IMR-90 (cell line): ENCODE data around the gene SLC4A11. TPM values are rescaled to one million over a fixed set of nuclear protein-coding genes. Genes with fewer than 3 reads are reported as not detected.

Source experiments
- ATAC-seq: fragments of 200-7000 bp; cut with Tn5 transposase; 2 replicates; pipeline ENCODE4 v1.9.1; 2020; ENCODE audit warnings: low read depth, mild to moderate bottlenecking, moderate library complexity
- BruUV-seq: library from RNA; stranded (reverse); fragments of 400-500 nt; replicated peaks from 2 replicates; lab custom pipeline; 2021; lab: Mats Ljungman, UMichigan
- CTCF ChIA-PET: fragments of 300-600 bp; formaldehyde crosslinking; extraction: SDS; loops from one replicate; lab custom pipeline; 2021; ENCODE audit warnings: antibody characterized with exemption; lab: Yijun Ruan, JAX
- POLR2A ChIA-PET: fragments of 300-600 bp; sonication (Branson Sonifier 250); formaldehyde crosslinking; loops from one replicate; lab custom pipeline; 2022; ENCODE audit warnings: antibody characterized with exemption; ENCODE audit not compliant: unreplicated experiment; lab: Charles Lee
- DNase-seq: peaks from one replicate; pipeline ENCODE4 v3.0.0; 2013
- H2AFZ ChIP-seq: replicated peaks from 2 replicates; pipeline ENCODE3; 2013; ENCODE audit warnings: low read length, mild to moderate bottlenecking; ENCODE audit not compliant: poor library complexity
- H2AK5ac ChIP-seq: 2 replicates; pipeline ENCODE4 v1.6.1; 2013; ENCODE audit warnings: low read depth, low read length, inconsistent platforms
- H2AK9ac ChIP-seq: replicated peaks from 2 replicates; pipeline ENCODE3; 2013; ENCODE audit warnings: mild to moderate bottlenecking, low read depth, low read length, moderate library complexity; ENCODE audit not compliant: poor library complexity
- H2BK120ac ChIP-seq: 2 replicates; pipeline ENCODE4 v1.6.1; 2013; ENCODE audit warnings: low read depth, low read length, inconsistent platforms
- H2BK15ac ChIP-seq: 3 replicates; pipeline ENCODE4 v1.6.1; 2013; ENCODE audit warnings: low read depth, low read length, inconsistent platforms
- H2BK20ac ChIP-seq: 2 replicates; pipeline ENCODE4 v1.6.1; 2013; ENCODE audit warnings: low read depth, mild to moderate bottlenecking, inconsistent platforms, low read length, moderate library complexity
- H2BK5ac ChIP-seq: 2 replicates; pipeline ENCODE4 v1.6.1; 2013; ENCODE audit warnings: mild to moderate bottlenecking, low read depth, low read length, inconsistent platforms; ENCODE audit not compliant: poor library complexity, severe bottlenecking
- H3K14ac ChIP-seq: replicated peaks from 2 replicates; pipeline ENCODE4 v1.6.1; 2013; ENCODE audit warnings: low read depth, low read length, inconsistent platforms
- H3K18ac ChIP-seq: 2 replicates; pipeline ENCODE4 v1.6.1; 2013; ENCODE audit warnings: low read depth, low read length, control low read depth
- H3K23ac ChIP-seq: 2 replicates; pipeline ENCODE4 v1.6.1; 2013; ENCODE audit warnings: low read depth, low read length, inconsistent platforms
- H3K27ac ChIP-seq: 2 replicates; pipeline ENCODE4 v1.5.1; 2013; ENCODE audit warnings: mild to moderate bottlenecking, control low read depth, low read length; ENCODE audit not compliant: insufficient read depth
- H3K27me3 ChIP-seq: 2 replicates; pipeline ENCODE4 v1.6.1; 2013; ENCODE audit warnings: low read length; ENCODE audit not compliant: control insufficient read depth, insufficient read depth
- H3K36me3 ChIP-seq: 2 replicates; pipeline ENCODE4 v1.6.1; 2013; ENCODE audit warnings: low read length, mixed read lengths; ENCODE audit not compliant: control insufficient read depth, insufficient read depth
- H3K4ac ChIP-seq: 2 replicates; pipeline ENCODE4 v1.6.1; 2013; ENCODE audit warnings: low read depth, low read length, inconsistent platforms
- H3K4me1 ChIP-seq: 2 replicates; pipeline ENCODE4 v1.6.1; 2013; ENCODE audit warnings: low read length, mixed read lengths; ENCODE audit not compliant: control insufficient read depth, insufficient read depth
- H3K4me2 ChIP-seq: 2 replicates; pipeline ENCODE4 v1.6.1; 2013; ENCODE audit warnings: low read depth, mild to moderate bottlenecking, control low read depth, low read length, moderate library complexity
- H3K4me3 ChIP-seq: 2 replicates; pipeline ENCODE4 v1.5.1; 2013; ENCODE audit warnings: low read depth, mild to moderate bottlenecking, control low read depth, low read length, moderate library complexity; ENCODE audit not compliant: insufficient read depth
- H3K56ac ChIP-seq: 2 replicates; pipeline ENCODE4 v1.6.1; 2013; ENCODE audit warnings: low read length, inconsistent platforms; ENCODE audit not compliant: insufficient read depth; ENCODE audit errors: extremely low read depth
- H3K79me1 ChIP-seq, 2 experiments: 2 replicates each; pipeline ENCODE4 v1.6.1; 2013; ENCODE audit warnings: low read length in 2 of 2, inconsistent platforms in 1 of 2, low read depth in 1 of 2
- H3K9ac ChIP-seq: 2 replicates; pipeline ENCODE4 v1.6.1; 2013; ENCODE audit warnings: low read depth, low read length, control low read depth
- H3K9me1 ChIP-seq: 2 replicates; pipeline ENCODE4 v1.6.1; 2013; ENCODE audit warnings: low read length, inconsistent platforms; ENCODE audit not compliant: insufficient read depth
- H3K9me3 ChIP-seq: 2 replicates; pipeline ENCODE4 v1.6.1; 2013; ENCODE audit warnings: low read length; ENCODE audit not compliant: control insufficient read depth, insufficient read depth
- H4K20me1 ChIP-seq: 2 replicates; pipeline ENCODE4 v1.6.1; 2013; ENCODE audit warnings: low read length, inconsistent platforms; ENCODE audit not compliant: insufficient read depth
- H4K5ac ChIP-seq: 2 replicates; pipeline ENCODE4 v1.6.1; 2013; ENCODE audit warnings: mild to moderate bottlenecking, low read depth, low read length, control low read depth
- H4K8ac ChIP-seq, 2 experiments: 2 replicates each; pipeline ENCODE4 v1.6.1; 2013; ENCODE audit warnings: low read depth in 2 of 2, low read length in 2 of 2, control low read depth in 1 of 2, inconsistent platforms in 1 of 2
- H4K91ac ChIP-seq: 2 replicates; pipeline ENCODE4 v1.6.1; 2013; ENCODE audit warnings: low read depth, low read length, inconsistent platforms; ENCODE audit not compliant: insufficient read depth
- CHD1 ChIP-seq: IDR thresholded peaks from 2 replicates; pipeline ENCODE4 v1.6.1; 2012; ENCODE audit warnings: low read depth, low read length, improper control_type of control experiment
- FOS ChIP-seq: fragments of 150-350 bp; IDR thresholded peaks from 2 replicates; pipeline ENCODE4 v1.6.1; 2016; ENCODE audit warnings: low read depth, low read length
- MAFK ChIP-seq: IDR thresholded peaks from 2 replicates; pipeline ENCODE4 v1.6.1; 2012; ENCODE audit warnings: low read depth, low read length, improper control_type of control experiment
- MAZ ChIP-seq: IDR thresholded peaks from 2 replicates; pipeline ENCODE4 v1.6.1; 2012; ENCODE audit warnings: low read depth, mild to moderate bottlenecking, low read length, improper control_type of control experiment, moderate library complexity, borderline replicate concordance
- MXI1 ChIP-seq: IDR thresholded peaks from 2 replicates; pipeline ENCODE4 v1.6.1; 2012; ENCODE audit warnings: low read depth, mild to moderate bottlenecking, low read length, moderate library complexity, borderline replicate concordance
- NFE2L2 ChIP-seq: fragments of 150-350 bp; IDR thresholded peaks from 2 replicates; pipeline ENCODE4 v1.6.1; 2016; ENCODE audit warnings: low read depth, mild to moderate bottlenecking, low read length
- POLR2A ChIP-seq: IDR thresholded peaks from 2 replicates; pipeline ENCODE4 v1.6.1; 2012; ENCODE audit warnings: mild to moderate bottlenecking, low read depth, low read length
- RCOR1 ChIP-seq: IDR thresholded peaks from 2 replicates; pipeline ENCODE4 v1.6.1; 2012; ENCODE audit warnings: mild to moderate bottlenecking, low read length, improper control_type of control experiment; ENCODE audit not compliant: insufficient replicate concordance
- RFX5 ChIP-seq: IDR thresholded peaks from 2 replicates; pipeline ENCODE4 v1.8.0; 2012; ENCODE audit warnings: low read depth, mild to moderate bottlenecking, low read length, moderate library complexity
- WGBS, 2 experiments: methylation state at CpG; one replicate each; pipeline versions ENCODE4 v1.1.5 to v1.1.7; 2013; ENCODE audit warnings: missing lambda C conversion rate in 2 of 2; ENCODE audit not compliant: insufficient read length in 1 of 2; ENCODE audit errors: extremely low coverage in 2 of 2; 5-methylcytosine and 5-hydroxymethylcytosine counted together
- dilution Hi-C: fragments of 300-500 bp; cut with HindIII; formaldehyde crosslinking; loops from one replicate; pipeline ENCODE4 v1.14.3; 2018; ENCODE audit warnings: low sequenced_read_pairs; ENCODE audit not compliant: unreplicated experiment
- in situ Hi-C: fragments of 300-500 bp; cut with MboI; formaldehyde crosslinking; loops from 3 replicates; pipeline ENCODE4 v1.14.3; 2019; ENCODE audit warnings: low sequenced_read_pairs, inconsistent platforms, mixed read lengths
- intact Hi-C: fragments of 100-400 bp; cut with micrococcal nuclease; formaldehyde crosslinking; loops from 2 replicates; pipeline ENCODE4 v1.10.0; 2022
- polyA plus RNA-seq, 3 experiments: library from polyadenylated mRNA; depleted of rRNA; stranded (reverse); fragments of >200 nt; gene quantifications; 2 replicates each; pipeline ENCODE4 v1.2.3, GENCODE V29; 2012; ENCODE audit warnings: low replicate concordance in 1 of 3
- total RNA-seq: library from RNA; depleted of rRNA; stranded (reverse); fragments of >200 nt; gene quantifications from 2 replicates; pipeline ENCODE4 v1.2.3, GENCODE V29; 2012
- TF ChIP-seq, protein P1 (sequence below): conservative IDR thresholded peaks from 2 replicates; pipeline ENCODE4 v1.5.1; 2012; ENCODE audit warnings: mild to moderate bottlenecking, low read depth, low read length, improper control_type of control experiment
- TF ChIP-seq, protein P2 (sequence below): fragments of 150-350 bp; IDR thresholded peaks from 2 replicates; pipeline ENCODE4 v1.6.1; 2016; ENCODE audit warnings: low read depth, mild to moderate bottlenecking, low read length, moderate library complexity, borderline replicate concordance

Gene SLC4A11
- total and polyA plus RNA-seq, 2 of the 4 experiments (the other 2 are of a cell fraction): 0.36 to 0.79 TPM

GRCh38 chr20:3180319-3180718 lies 58.7 kb downstream of the SLC4A11 start:
- ChIA-PET CTCF (no interaction called here), POLR2A (no interaction called here)
- no TSS peak for BruUV-seq
- H3K56ac ChIP-seq: no peak overlapping the region
- dilution Hi-C loops (no loop called here), intact Hi-C loops (no loop called here), in situ Hi-C loops (no loop called here)
- no peak overlapping the region for H3K14ac ChIP-seq
- no peak overlapping the region for H2AFZ ChIP-seq
- H3K36me3 ChIP-seq: no peaks in the 10 kb centered on the region
- H3K4me3 ChIP-seq: no peak overlapping the region
- ATAC-seq: no peak
- H2BK20ac ChIP-seq: no peak overlapping the region
- H3K27me3 ChIP-seq: no peaks in the 10 kb centered on the region
- no peak for DNase-seq
- H3K18ac ChIP-seq: no peak overlapping the region
- no peaks in the 10 kb centered on the region for H4K20me1 ChIP-seq
- no peak overlapping the region for H4K91ac ChIP-seq
- no peak overlapping the region for H3K23ac ChIP-seq
- WGBS, 2 experiments: 72% methylated on average over 2 of the region's 4 CpGs; no CpG with 5 or more reads in 1 of the 2 experiments
- no peak overlapping the region for H3K9ac ChIP-seq
- no peak overlapping the region for H2AK5ac ChIP-seq
- no peak overlapping the region for H2AK9ac ChIP-seq
- no peak overlapping the region for H3K4me2 ChIP-seq
- no peaks in the 10 kb centered on the region for H3K9me1 ChIP-seq
- H2BK15ac ChIP-seq: no peak overlapping the region
- no peak overlapping the region for H2BK5ac ChIP-seq
- H2BK120ac ChIP-seq: no peak overlapping the region
- no peaks in the 10 kb centered on the region; a peak in 1 of 4 replicates for H3K79me1 ChIP-seq
- no peak overlapping the region for H4K8ac ChIP-seq
- H3K4me1 ChIP-seq: 0 out of 2 replicates have a peak, but pooled peaks cover 2% of the 10 kb centered on the region
- no peak overlapping the region for H4K5ac ChIP-seq
- H3K9me3 ChIP-seq: no peaks in the 10 kb centered on the region
- no peak overlapping the region for H3K4ac ChIP-seq
- TF ChIP-seq MAFK (no peak), RCOR1 (no peak), MXI1 (no peak), NFE2L2 (no peak), POLR2A (no peak), CHD1 (no peak), RFX5 (no peak), FOS (no peak), MAZ (no peak)
- TF ChIP-seq, protein P1, sequence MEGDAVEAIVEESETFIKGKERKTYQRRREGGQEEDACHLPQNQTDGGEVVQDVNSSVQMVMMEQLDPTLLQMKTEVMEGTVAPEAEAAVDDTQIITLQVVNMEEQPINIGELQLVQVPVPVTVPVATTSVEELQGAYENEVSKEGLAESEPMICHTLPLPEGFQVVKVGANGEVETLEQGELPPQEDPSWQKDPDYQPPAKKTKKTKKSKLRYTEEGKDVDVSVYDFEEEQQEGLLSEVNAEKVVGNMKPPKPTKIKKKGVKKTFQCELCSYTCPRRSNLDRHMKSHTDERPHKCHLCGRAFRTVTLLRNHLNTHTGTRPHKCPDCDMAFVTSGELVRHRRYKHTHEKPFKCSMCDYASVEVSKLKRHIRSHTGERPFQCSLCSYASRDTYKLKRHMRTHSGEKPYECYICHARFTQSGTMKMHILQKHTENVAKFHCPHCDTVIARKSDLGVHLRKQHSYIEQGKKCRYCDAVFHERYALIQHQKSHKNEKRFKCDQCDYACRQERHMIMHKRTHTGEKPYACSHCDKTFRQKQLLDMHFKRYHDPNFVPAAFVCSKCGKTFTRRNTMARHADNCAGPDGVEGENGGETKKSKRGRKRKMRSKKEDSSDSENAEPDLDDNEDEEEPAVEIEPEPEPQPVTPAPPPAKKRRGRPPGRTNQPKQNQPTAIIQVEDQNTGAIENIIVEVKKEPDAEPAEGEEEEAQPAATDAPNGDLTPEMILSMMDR: no peak
- TF ChIP-seq, protein P2, sequence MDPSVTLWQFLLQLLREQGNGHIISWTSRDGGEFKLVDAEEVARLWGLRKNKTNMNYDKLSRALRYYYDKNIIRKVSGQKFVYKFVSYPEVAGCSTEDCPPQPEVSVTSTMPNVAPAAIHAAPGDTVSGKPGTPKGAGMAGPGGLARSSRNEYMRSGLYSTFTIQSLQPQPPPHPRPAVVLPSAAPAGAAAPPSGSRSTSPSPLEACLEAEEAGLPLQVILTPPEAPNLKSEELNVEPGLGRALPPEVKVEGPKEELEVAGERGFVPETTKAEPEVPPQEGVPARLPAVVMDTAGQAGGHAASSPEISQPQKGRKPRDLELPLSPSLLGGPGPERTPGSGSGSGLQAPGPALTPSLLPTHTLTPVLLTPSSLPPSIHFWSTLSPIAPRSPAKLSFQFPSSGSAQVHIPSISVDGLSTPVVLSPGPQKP: no peak
- no peak overlapping the region for H3K27ac ChIP-seq
